GM19397 (cell line): ENCODE measurements around the gene ZNF385B.

ENCODE experiments used
- ATAC-seq: cut with Tn5 transposase; IDR thresholded peaks from one replicate; pipeline ENCODE4 v1.9.1; 2021; ENCODE audit warnings: mild to moderate bottlenecking, moderate library complexity; ENCODE audit not compliant: unreplicated experiment

Gene ZNF385B

GRCh38 chr2:179691235-179691634, 170.2 kb downstream of the ZNF385B start:
- ATAC-seq: no peak

- ATAC-seq: no peak
Measured at GRCh38 chr2:179686718-179687342, 174.6 kb downstream of the ZNF385B start.

- ATAC-seq: no peak
Measured at GRCh38 chr2:179686069-179686468, 175.3 kb downstream of the ZNF385B start.

- ATAC-seq: no peak
Measured at GRCh38 chr2:179685146-179685545, 176.3 kb downstream of the ZNF385B start.

- ATAC-seq: no peak
Measured at GRCh38 chr2:179682756-179683155, 178.7 kb downstream of the ZNF385B start.

- no peak for ATAC-seq
Measured at GRCh38 chr2:179677746-179678505, 183.5 kb downstream of the ZNF385B start.

GRCh38 chr2:179677077-179677688, 184.2 kb downstream of the ZNF385B start:
- ATAC-seq: no peak

- no peak for ATAC-seq
Measured at GRCh38 chr2:179675435-179675834, 186.0 kb downstream of the ZNF385B start.

- no peak for ATAC-seq
Measured at GRCh38 chr2:179671043-179671981, 190.1 kb downstream of the ZNF385B start.

GRCh38 chr2:179669196-179669595, 192.2 kb downstream of the ZNF385B start:
- ATAC-seq: no peak

- ATAC-seq: no peak
Measured at GRCh38 chr2:179664972-179665812, 196.2 kb downstream of the ZNF385B start.

GRCh38 chr2:179661986-179662385, 199.4 kb downstream of the ZNF385B start:
- no peak for ATAC-seq

GRCh38 chr2:179657068-179657595, 204.3 kb downstream of the ZNF385B start:
- ATAC-seq: no peak

- no peak for ATAC-seq
Measured at GRCh38 chr2:179655627-179656026, 205.8 kb downstream of the ZNF385B start.

- ATAC-seq: no peak
Measured at GRCh38 chr2:179654806-179655205, 206.6 kb downstream of the ZNF385B start.

GRCh38 chr2:179652296-179652695, 209.1 kb downstream of the ZNF385B start:
- ATAC-seq: no peak

- ATAC-seq: no peak
Measured at GRCh38 chr2:179650420-179650819, 211.0 kb downstream of the ZNF385B start.

- ATAC-seq: no peak
Measured at GRCh38 chr2:179646862-179647587, 214.4 kb downstream of the ZNF385B start.

- ATAC-seq: no peak
Measured at GRCh38 chr2:179646173-179646769, 215.1 kb downstream of the ZNF385B start.
